Stimulated activated CD8-positive, alpha-beta memory T cell treated with anti-CD3 and anti-CD28 coated beads, Interleukin-12 subunit alpha, Interleukin-12 subunit beta, amount 100 ng/mL, for 24 hours (primary cell): Measurements from ENCODE around the gene NT5C1A.

Experiments used
- DNase-seq: peaks from one replicate; pipeline ENCODE4 v3.0.0-alpha.2; 2020; ENCODE audit errors: extremely low read depth

Gene NT5C1A

GRCh38 chr1:39659538-39659937, 12.4 kb downstream of the NT5C1A start:
- DNase-seq = no peak

- DNase-seq = no peak
These were observed 12.8 kb downstream of the NT5C1A start for GRCh38 chr1:39659110-39659509.

- DNase-seq = peak; percentile 47
These were observed 13.9 kb downstream of the NT5C1A start for GRCh38 chr1:39657923-39658485.

- DNase-seq = no peak
These were observed 14.5 kb downstream of the NT5C1A start for GRCh38 chr1:39657402-39657801.

- no peak for DNase-seq
These were observed 15.5 kb downstream of the NT5C1A start for GRCh38 chr1:39656391-39656790.

- no peak for DNase-seq
These were observed 16.2 kb downstream of the NT5C1A start for GRCh38 chr1:39655578-39656268.

- DNase-seq = no peak
These were observed 17.6 kb downstream of the NT5C1A start for GRCh38 chr1:39654291-39654690.

GRCh38 chr1:39653546-39654031, 18.3 kb downstream of the NT5C1A start:
- DNase-seq = peak; percentile 19

GRCh38 chr1:39652554-39652953, 19.4 kb downstream of the NT5C1A start:
- no peak for DNase-seq

- DNase-seq = no peak
These were observed 19.8 kb downstream of the NT5C1A start for GRCh38 chr1:39652105-39652504.

GRCh38 chr1:39650431-39650830, 21.5 kb downstream of the NT5C1A start:
- DNase-seq = no peak

- no peak for DNase-seq
These were observed 22.2 kb downstream of the NT5C1A start for GRCh38 chr1:39649636-39650185.

GRCh38 chr1:39648496-39648895, 23.4 kb downstream of the NT5C1A start:
- no peak for DNase-seq

GRCh38 chr1:39647247-39647646, 24.7 kb downstream of the NT5C1A start:
- no peak for DNase-seq

GRCh38 chr1:39646232-39647081, 25.4 kb downstream of the NT5C1A start:
- no peak for DNase-seq

- DNase-seq = no peak
These were observed 26.4 kb downstream of the NT5C1A start for GRCh38 chr1:39645411-39646043.

- DNase-seq = no peak
These were observed 28.2 kb downstream of the NT5C1A start for GRCh38 chr1:39643705-39644104.

- no peak for DNase-seq
These were observed 29.1 kb downstream of the NT5C1A start for GRCh38 chr1:39642796-39643195.

GRCh38 chr1:39640861-39641260, 31.0 kb downstream of the NT5C1A start:
- no peak for DNase-seq

GRCh38 chr1:39639305-39640130, 32.4 kb downstream of the NT5C1A start, which contains the start of gene HEYL:
Gene HEYL (minus strand): TSS chr1:39639643. CDS start chr1:39639625, 18 bp downstream.
- peak; percentile 33 for DNase-seq

- DNase-seq = no peak
These were observed 33.0 kb downstream of the NT5C1A start for GRCh38 chr1:39638965-39639304.
